ENCODE results near the gene ATRN.

The ATRN gene

GRCh38 chr20:3622406-3622805, 151.6 kb downstream of the ATRN start:
- TF ChIP-seq CTCF (IDR thresholded peaks at IDR 0.05; ENCODE audit: low read depth, low read length, missing control alignments), result no peak
- in situ Hi-C loops (cut with HindIII; ENCODE audit: low sequenced_read_pairs), result no loop called here
- no peak overlapping the region for H3K4me3 ChIP-seq (ENCODE audit: low read depth, low read length)
- DNase-seq (ENCODE audit: low read depth), result no peak

- no peak for TF ChIP-seq CTCF (IDR thresholded peaks at IDR 0.05; ENCODE audit: low read depth, low read length, missing control alignments)
- H3K4me3 ChIP-seq (ENCODE audit: low read depth, low read length), result no peak overlapping the region
- in situ Hi-C loops (cut with HindIII; ENCODE audit: low sequenced_read_pairs), result no loop called here
- DNase-seq (ENCODE audit: low read depth), result no peak
Measured at GRCh38 chr20:3627476-3627875, 156.7 kb downstream of the ATRN start.

- no peak overlapping the region for H3K4me3 ChIP-seq (ENCODE audit: low read depth, low read length)
- TF ChIP-seq CTCF (IDR thresholded peaks at IDR 0.05; ENCODE audit: low read depth, low read length, missing control alignments), result no peak
- DNase-seq (ENCODE audit: low read depth), result no peak
- in situ Hi-C loops (cut with HindIII; ENCODE audit: low sequenced_read_pairs), result no loop called here
Measured at GRCh38 chr20:3628502-3629314, 157.9 kb downstream of the ATRN start.

- no peak for DNase-seq (ENCODE audit: low read depth)
- TF ChIP-seq CTCF (IDR thresholded peaks at IDR 0.05; ENCODE audit: low read depth, low read length, missing control alignments), result no peak
- in situ Hi-C loops (cut with HindIII; ENCODE audit: low sequenced_read_pairs), result no loop called here
- H3K4me3 ChIP-seq (ENCODE audit: low read depth, low read length), result no peak overlapping the region
Measured at GRCh38 chr20:3629893-3630292, 159.1 kb downstream of the ATRN start.

- H3K4me3 ChIP-seq (ENCODE audit: low read depth, low read length), result no peak overlapping the region
- DNase-seq (ENCODE audit: low read depth), result no peak
- TF ChIP-seq CTCF (IDR thresholded peaks at IDR 0.05; ENCODE audit: low read depth, low read length, missing control alignments), result no peak
- in situ Hi-C loops (cut with HindIII; ENCODE audit: low sequenced_read_pairs), result no loop called here
Measured at GRCh38 chr20:3630429-3630828, 159.6 kb downstream of the ATRN start.

- in situ Hi-C loops (cut with HindIII; ENCODE audit: low sequenced_read_pairs), result no loop called here
- no peak for TF ChIP-seq CTCF (IDR thresholded peaks at IDR 0.05; ENCODE audit: low read depth, low read length, missing control alignments)
- DNase-seq (ENCODE audit: low read depth), result no peak
- H3K4me3 ChIP-seq (ENCODE audit: low read depth, low read length), result no peak overlapping the region
Measured at GRCh38 chr20:3631534-3631933, 160.7 kb downstream of the ATRN start.
